Naive thymus-derived CD8-positive, alpha-beta T cell (primary cell): ENCODE data around the gene ATP1A4. TPM values are rescaled to one million over a fixed set of nuclear protein-coding genes. Genes with fewer than 3 reads are reported as not detected.

Experiments
- ATAC-seq, 2 donors: fragments of 150-1000 bp; cut with Tn5 transposase in 1 of 2; sonication (Bioruptor Pico), chemical (Tn5 transposase) in 1 of 2; 1 replicate in 1 of 2; 2 replicates in 1 of 2; pipeline ENCODE4 v1.10.0; 2021; ENCODE audit warnings: mild to moderate bottlenecking in 2 of 2, moderate library complexity in 2 of 2
- POLR2A ChIA-PET: fragments of 350-600 bp; sonication (Branson Sonifier 250); formaldehyde crosslinking; loops from one replicate; lab custom pipeline; 2021; ENCODE audit warnings: antibody characterized with exemption; lab: Charles Lee
- DNase-seq, 10 donors: peaks; one replicate each; pipeline versions ENCODE4 v3.0.0 to v3.0.0-alpha.2; 2020 to 2022
- H3K27ac Mint-ChIP-seq, 10 donors: one replicate each; pipeline ENCODE4 v1.8.0; 2020 to 2022; ENCODE audit warnings: mild to moderate bottlenecking in 10 of 10, mixed read lengths in 10 of 10, moderate library complexity in 4 of 10, inconsistent platforms in 1 of 10
- H3K27me3 Mint-ChIP-seq, 5 donors: one replicate each; pipeline ENCODE4 v1.8.0; 2021 to 2022; ENCODE audit warnings: mixed read lengths in 5 of 5
- H3K36me3 Mint-ChIP-seq, 3 donors: one replicate each; pipeline ENCODE4 v1.8.0; 2020 to 2022; ENCODE audit warnings: mixed read lengths in 3 of 3, mild to moderate bottlenecking in 2 of 3, inconsistent platforms in 1 of 3
- H3K4me1 Mint-ChIP-seq, 4 donors: one replicate each; pipeline ENCODE4 v1.8.0; 2021 to 2022; ENCODE audit warnings: mixed read lengths in 4 of 4
- H3K4me3 Mint-ChIP-seq, 10 donors: one replicate each; pipeline ENCODE4 v1.8.0; 2020 to 2022; ENCODE audit warnings: mild to moderate bottlenecking in 10 of 10, mixed read lengths in 10 of 10, moderate library complexity in 6 of 10, inconsistent platforms in 1 of 10
- H3K9me3 Mint-ChIP-seq, 9 donors: one replicate each; pipeline ENCODE4 v1.8.0; 2020 to 2022; ENCODE audit warnings: mixed read lengths in 9 of 9, mild to moderate bottlenecking in 3 of 9, inconsistent platforms in 1 of 9, moderate library complexity in 1 of 9
- polyA plus RNA-seq, 3 donors: library from polyadenylated mRNA; unstranded; fragments of 300-500 nt; fragmentation: Illumina TruSeq; gene quantifications; one replicate each; pipeline ENCODE4 v1.2.3, GENCODE V29; 2021
- total RNA-seq, 8 experiments: library from RNA in 2 of 8; stranded (reverse) in 2 of 8; gene quantifications; one replicate each; pipeline ENCODE4 v1.2.3 and lab custom pipeline; 2021 to 2026

ATP1A4 gene
- total and polyA plus RNA-seq, 5 experiments from 2014 or later: not detected

DNA sequence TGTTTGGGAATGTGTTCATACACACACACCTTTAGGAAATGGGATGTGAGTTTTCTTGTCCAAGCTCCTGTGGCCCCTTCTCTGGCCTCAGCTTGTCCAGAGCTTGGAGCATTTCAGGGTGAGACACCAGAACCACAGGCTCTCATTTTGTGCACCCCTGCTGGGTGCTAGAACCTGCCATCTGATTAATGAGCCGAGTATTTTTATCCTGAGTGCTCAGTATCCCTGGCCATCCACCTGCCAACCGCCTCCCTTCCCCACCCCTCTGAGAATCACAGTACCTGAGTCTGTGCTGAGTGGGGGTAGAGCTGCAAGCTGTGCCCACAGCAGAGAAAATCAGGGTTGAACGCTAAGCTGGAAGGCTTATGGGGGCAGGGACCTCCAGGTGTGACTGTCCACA lies 40.4 kb downstream of the ATP1A4 start:
- ATAC-seq: no peak
- H3K9me3 Mint-ChIP-seq: no peaks in the 10 kb centered on the region
- no peak for DNase-seq
- H3K27ac Mint-ChIP-seq: no peak overlapping the region
- POLR2A ChIA-PET: interaction anchor here (1.0 kb wide), 1 partner anchor 71 kb away, joined by 5 read pairs; the partner anchor contains the start of gene DCAF8
- H3K4me1 Mint-ChIP-seq: no peaks in the 10 kb centered on the region
- H3K27me3 Mint-ChIP-seq: peaks cover 0 to 1% (median 0%) of the 10 kb centered on the region in 5 donors
- H3K4me3 Mint-ChIP-seq: no peak overlapping the region
- no peaks in the 10 kb centered on the region for H3K36me3 Mint-ChIP-seq

DNA sequence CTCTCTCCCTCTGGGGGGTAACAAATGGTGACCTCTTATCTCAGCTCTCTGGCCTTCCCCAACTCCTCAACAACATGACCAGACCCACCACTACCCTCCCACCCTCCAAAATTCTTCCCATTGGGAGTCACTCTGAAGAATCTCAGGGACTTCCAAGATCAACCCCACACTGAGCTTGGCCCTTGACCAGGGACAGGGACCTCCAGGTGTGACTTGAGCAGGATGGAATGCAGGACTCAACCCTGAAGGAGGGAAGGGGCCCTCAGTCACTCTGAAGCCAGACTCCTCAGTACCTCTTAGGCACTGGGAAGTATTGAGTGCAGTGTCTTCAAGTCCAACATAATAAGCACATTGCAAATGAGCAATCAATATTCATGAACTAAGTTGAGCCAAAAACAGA lies 40.8 kb downstream of the ATP1A4 start:
- DNase-seq (no peak), ATAC-seq (no peak)
- no peak overlapping the region for H3K4me3 Mint-ChIP-seq
- H3K27ac Mint-ChIP-seq: peak overlapping the region in 1 of 10 donors; percentile 89
- no peaks in the 10 kb centered on the region for H3K27me3 Mint-ChIP-seq
- POLR2A ChIA-PET: interaction anchor here (1.0 kb wide), 1 partner anchor 70 kb away, joined by 5 read pairs; the partner anchor contains the start of gene DCAF8
- no peaks in the 10 kb centered on the region for H3K4me1 Mint-ChIP-seq
- H3K36me3 Mint-ChIP-seq: no peaks in the 10 kb centered on the region
- no peaks in the 10 kb centered on the region for H3K9me3 Mint-ChIP-seq

DNA sequence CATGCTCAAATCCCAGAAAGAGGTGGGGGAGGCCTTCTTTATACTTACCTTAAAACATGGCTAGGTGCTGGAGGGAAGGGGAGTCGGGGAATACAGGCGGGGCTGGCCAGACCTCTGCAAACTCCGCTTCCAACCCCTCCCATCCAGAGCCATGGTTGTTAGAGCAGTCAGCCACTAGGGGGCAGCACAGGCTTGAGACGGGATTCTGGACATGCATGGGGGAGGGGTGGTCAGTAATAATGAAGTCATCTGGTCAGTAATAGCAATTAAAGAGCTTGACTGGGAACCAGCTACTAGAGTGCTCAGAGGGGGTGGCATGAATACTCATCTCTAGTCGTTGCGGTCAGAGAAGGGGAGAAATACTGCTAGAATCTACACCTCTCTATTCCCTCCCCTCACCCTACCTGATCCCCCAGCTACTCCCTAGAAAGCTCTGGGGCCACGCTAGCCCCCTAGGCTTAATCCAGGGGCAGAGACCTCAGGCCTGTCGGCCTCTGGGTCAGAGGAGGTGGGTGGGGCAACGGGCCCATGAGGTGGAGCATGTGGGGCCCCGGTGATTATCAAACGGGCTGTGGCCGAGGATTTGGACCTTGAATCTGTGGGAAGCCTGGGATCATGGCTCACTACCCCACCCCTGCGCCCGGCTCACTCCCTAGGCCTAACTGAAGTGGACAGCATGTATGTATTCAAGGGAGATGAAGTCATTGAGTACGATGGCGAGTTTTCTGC lies 41.9 kb downstream of the ATP1A4 start:
- H3K27ac Mint-ChIP-seq: no peak overlapping the region
- H3K4me1 Mint-ChIP-seq: no peaks in the 10 kb centered on the region
- H3K9me3 Mint-ChIP-seq: no peaks in the 10 kb centered on the region
- no peak overlapping the region for H3K4me3 Mint-ChIP-seq
- POLR2A ChIA-PET: interaction anchor here (1.1 kb wide), 1 partner anchor 99 kb away, joined by 6 read pairs; no protein-coding TSS in a partner anchor
- no peaks in the 10 kb centered on the region for H3K27me3 Mint-ChIP-seq
- ATAC-seq: peak; percentile 77 to 95
- DNase-seq: peak; percentile 56 to 84 (median 74)
- no peaks in the 10 kb centered on the region for H3K36me3 Mint-ChIP-seq

DNA sequence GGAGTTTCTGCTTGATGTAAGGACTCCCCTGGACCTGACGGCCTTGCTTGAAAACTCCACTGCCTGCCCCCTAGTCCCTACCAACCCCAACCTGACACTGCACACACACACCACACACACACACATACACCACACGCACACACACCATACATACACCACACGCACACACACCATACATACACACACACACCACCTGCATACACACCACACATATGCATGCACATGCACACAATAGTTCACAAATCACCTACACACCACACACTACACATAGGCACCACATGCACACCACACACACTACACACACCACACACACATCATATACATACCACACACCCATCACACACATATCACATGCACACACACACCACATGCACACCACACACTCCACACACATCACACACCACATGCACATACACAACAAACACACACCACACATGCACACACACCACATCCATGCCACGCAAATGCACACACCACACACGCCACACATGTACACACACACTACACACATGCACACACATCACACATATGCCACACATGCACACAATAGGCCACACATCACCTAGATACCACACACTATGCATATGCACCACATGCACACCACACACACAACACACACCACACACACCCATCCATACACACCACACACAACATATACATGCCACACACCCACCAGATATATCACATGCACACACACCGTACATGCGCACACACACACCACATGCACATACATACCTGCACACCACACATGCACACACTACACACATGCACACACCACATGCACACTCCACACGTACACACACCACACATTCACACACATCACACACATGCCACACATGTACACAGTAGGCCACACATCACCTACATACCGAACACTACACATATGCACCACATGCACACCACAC lies 42.7 kb downstream of the ATP1A4 start:
- H3K4me3 Mint-ChIP-seq: no peak overlapping the region
- no peaks in the 10 kb centered on the region for H3K27me3 Mint-ChIP-seq
- H3K36me3 Mint-ChIP-seq: no peaks in the 10 kb centered on the region
- ATAC-seq (no peak), DNase-seq (no peak)
- H3K27ac Mint-ChIP-seq: no peak overlapping the region
- H3K4me1 Mint-ChIP-seq: no peaks in the 10 kb centered on the region
- POLR2A ChIA-PET: interaction anchor here (1.1 kb wide), 1 partner anchor 98 kb away, joined by 6 read pairs; no protein-coding TSS in a partner anchor
- no peaks in the 10 kb centered on the region for H3K9me3 Mint-ChIP-seq

DNA sequence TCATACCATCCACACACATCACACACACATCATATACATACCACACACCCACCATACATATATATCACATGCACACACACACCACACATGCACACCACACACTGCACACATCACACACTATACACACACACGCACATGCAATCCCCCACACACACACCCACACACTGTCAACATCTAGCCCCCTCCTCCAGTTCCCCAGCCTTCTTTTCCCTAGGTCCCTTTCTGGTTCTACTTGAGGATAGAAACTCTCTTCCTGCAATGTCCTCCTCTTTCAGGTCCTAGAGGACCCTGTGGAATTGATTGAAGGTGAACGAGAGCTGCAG lies 43.3 kb downstream of the ATP1A4 start:
- Mint-ChIP-seq H3K27ac (no peak overlapping the region), H3K36me3 (no peaks in the 10 kb centered on the region), H3K27me3 (no peaks in the 10 kb centered on the region), H3K9me3 (no peaks in the 10 kb centered on the region), H3K4me1 (no peaks in the 10 kb centered on the region), H3K4me3 (no peak overlapping the region)
- DNase-seq (no peak), ATAC-seq (no peak)
- POLR2A ChIA-PET: no interaction called here

DNA sequence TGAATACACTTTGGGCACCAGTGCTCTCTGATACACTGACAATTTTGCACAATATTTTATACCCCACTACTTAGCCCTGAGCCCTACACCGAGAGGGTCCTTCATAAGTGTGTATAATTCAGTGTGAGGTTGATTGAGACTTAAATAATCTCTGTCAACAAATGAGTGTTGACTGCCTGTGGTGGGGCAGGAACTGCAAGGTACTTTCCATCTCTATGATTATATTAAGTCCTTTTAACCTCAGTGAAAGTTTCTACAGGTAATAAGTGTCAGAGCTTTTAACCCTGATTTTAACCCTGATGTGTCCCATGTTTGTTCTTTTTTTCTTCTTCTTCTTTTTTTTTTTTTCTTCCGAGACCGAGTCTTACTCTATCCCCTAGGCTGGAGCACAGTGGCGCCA lies 44.7 kb downstream of the ATP1A4 start:
- H3K4me1 Mint-ChIP-seq: no peaks in the 10 kb centered on the region
- H3K36me3 Mint-ChIP-seq: no peaks in the 10 kb centered on the region
- H3K9me3 Mint-ChIP-seq: no peaks in the 10 kb centered on the region
- no peaks in the 10 kb centered on the region for H3K27me3 Mint-ChIP-seq
- H3K4me3 Mint-ChIP-seq: no peak overlapping the region
- POLR2A ChIA-PET: interaction anchor here (0.8 kb wide), 1 partner anchor 223 kb away, joined by 3 read pairs; no protein-coding TSS in a partner anchor
- DNase-seq (no peak), ATAC-seq (no peak)
- no peak overlapping the region for H3K27ac Mint-ChIP-seq

DNA sequence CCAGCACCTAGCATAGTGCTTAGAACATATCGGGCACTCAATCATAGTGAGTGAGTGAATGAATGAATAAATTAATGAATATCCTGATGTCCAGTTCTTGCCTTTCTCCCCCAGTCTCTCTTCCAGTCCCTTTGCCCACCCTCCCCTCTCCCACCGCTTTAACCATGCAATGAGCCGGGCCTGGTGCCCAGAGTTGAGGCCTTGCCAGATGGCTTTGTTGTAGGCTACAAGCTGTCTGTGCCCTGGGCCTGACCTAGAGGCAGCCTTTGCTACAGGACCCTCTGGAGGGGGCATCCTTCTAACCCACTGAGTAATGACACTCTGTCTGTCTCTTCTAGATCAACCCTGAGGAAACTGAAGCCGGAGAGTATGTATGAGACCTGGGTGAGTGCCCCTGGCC lies 45.8 kb downstream of the ATP1A4 start:
- no peaks in the 10 kb centered on the region for H3K27me3 Mint-ChIP-seq
- POLR2A ChIA-PET: no interaction called here

DNA sequence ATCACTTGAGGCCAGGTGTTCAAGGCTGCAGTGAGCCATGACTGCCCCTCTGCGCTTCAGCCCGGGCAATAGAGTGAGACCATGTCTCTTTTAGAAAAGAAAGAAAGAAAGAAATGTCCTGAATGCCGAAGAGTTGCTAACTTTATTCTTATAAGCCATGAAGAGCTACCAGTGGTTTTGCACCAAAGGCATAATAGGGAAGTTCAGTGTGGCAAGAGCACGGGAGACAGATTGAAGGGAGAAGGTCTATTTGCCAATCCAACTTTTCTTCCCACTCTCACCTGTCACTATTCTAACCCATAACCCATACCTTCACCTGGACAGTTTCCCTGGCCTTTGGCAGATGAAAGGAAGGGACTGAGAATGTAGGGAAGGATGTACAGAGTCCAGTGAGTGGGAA lies 49.4 kb downstream of the ATP1A4 start:
- peak in 1 of 10 donors; percentile 10 for DNase-seq
- POLR2A ChIA-PET: interaction anchor here (1.3 kb wide), 1 partner anchor 88 kb away, joined by 3 read pairs; no protein-coding TSS in a partner anchor

More for the DNA sequence above, 45.8 kb downstream of the ATP1A4 start:
- H3K27ac Mint-ChIP-seq: no peak overlapping the region
- H3K4me1 Mint-ChIP-seq: no peaks in the 10 kb centered on the region
- H3K36me3 Mint-ChIP-seq: no peaks in the 10 kb centered on the region
- no peaks in the 10 kb centered on the region for H3K9me3 Mint-ChIP-seq
- ATAC-seq: no peak
- no peak overlapping the region for H3K4me3 Mint-ChIP-seq
- DNase-seq: no peak

DNA sequence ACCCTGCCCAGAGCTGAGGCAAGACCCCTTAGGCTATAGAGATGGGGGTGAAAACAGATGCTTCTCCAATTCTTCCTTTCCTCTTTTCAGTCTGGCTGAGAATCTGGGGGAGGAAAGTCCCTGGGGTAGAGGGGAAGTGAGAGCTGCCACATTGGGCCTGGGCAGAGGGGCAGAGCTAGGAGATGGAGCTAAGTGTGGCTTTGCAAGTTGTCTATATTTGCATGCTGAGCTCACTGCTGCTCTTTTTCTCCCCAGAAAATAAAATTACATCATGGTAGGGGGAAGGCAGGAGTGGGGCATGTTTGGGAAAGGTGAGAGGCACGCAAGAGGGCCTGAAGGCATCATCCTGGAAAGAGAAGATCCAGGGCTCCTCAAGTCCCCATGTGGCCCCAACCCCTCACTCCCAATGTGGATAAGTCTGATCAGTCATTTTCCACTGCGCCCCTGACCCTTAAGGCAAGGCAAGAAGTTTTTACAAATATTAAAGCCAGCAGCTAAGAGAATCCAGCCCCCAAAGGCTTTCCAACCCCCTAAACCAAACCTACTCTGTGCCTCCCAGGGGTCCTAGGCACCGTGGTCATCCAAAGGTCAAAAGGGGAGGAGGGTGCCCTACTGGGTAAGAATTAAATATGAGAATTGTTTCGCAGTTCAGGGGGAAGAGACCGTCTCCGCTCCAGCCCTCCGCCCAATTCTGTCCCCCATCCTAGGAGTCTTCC lies 53.3 kb downstream of the ATP1A4 start:
- POLR2A ChIA-PET: interaction anchor here (1.1 to 2.5 kb wide), 2 partner anchors 57 to 107 kb away, joined by 3 to 10 read pairs; partner anchors contain the start of genes DCAF8 and IGSF8
- peaks cover 20 to 40% (median 34%) of the 10 kb centered on the region in 4 donors for H3K4me1 Mint-ChIP-seq
- peak in 1 of 2 donors; percentile 8 for ATAC-seq
- peak overlapping the region; percentile 73 to 95 (median 83) for H3K4me3 Mint-ChIP-seq
- DNase-seq: peak in 3 of 10 donors; percentile 6 to 23 (median 11)
- H3K36me3 Mint-ChIP-seq: peaks cover 0 to 2% (median 0%) of the 10 kb centered on the region in 3 donors
- no peaks in the 10 kb centered on the region for H3K27me3 Mint-ChIP-seq
- peak overlapping the region; percentile 67 to 95 (median 82) for H3K27ac Mint-ChIP-seq
- no peaks in the 10 kb centered on the region for H3K9me3 Mint-ChIP-seq

More for the DNA sequence above, 49.4 kb downstream of the ATP1A4 start:
- Mint-ChIP-seq H3K36me3 (no peaks in the 10 kb centered on the region), H3K4me3 (no peak overlapping the region), H3K27me3 (no peaks in the 10 kb centered on the region), H3K4me1 (peaks cover 8 to 12% (median 11%) of the 10 kb centered on the region in 4 donors), H3K27ac (peak overlapping the region in 1 of 10 donors; percentile 28), H3K9me3 (no peaks in the 10 kb centered on the region)
- no peak for ATAC-seq

DNA sequence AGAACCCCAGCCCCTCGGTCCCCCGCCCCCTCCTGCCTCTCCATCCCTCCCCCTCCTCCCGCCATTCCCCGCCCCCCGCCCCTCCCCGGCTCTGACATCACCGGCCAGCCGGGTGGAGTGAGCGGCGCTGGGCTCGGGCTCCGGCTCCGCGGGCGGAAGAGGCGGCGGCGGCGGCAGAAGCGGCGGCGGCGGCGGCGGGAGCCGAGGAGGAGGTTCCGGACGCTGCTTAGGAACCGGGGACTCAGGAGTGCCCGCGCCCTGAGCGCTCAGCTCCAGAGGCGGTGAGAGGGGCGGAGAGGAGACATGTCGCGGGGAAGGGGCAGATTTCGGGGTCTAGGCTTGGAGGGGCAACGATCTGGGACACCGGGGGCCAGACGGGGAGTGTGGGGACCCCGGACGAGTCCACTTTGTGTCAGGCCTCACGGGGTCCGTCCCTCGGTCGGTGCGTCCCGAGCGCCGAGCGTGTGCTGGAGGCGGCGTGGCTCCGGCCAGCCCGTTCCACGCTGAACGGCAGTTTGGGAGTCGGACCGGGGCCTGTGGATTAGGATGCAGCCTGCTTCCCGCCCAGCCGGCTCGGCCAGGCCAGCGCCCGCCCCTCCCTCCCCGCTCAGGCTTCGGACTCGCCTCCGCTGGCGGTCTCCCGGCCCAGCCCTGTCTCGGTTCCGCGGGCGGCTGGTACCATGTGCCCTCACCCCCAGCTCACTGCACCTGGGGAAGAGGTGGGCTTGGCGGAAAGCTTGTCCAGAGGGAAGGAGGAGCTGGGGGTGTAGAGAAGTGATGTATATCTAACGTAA lies 54.0 kb downstream of the ATP1A4 start, which contains the start of gene PEA15:
TSS of gene PEA15 (plus strand) at position 143 of the 794 bp plus-strand sequence. CDS start 6,161 bp downstream, outside the sequence.
- ATAC-seq (peak; percentile 82 to 90), DNase-seq (peak; percentile 37 to 77 (median 56))
- Mint-ChIP-seq H3K4me1 (peaks cover 20 to 48% (median 38%) of the 10 kb centered on the region in 4 donors), H3K36me3 (peaks cover 0 to 2% (median 0%) of the 10 kb centered on the region in 3 donors), H3K27ac (peak within 1 kb of the TSS; percentile 72 to 95 (median 88)), H3K27me3 (no peaks in the 10 kb centered on the region), H3K4me3 (peak within 1 kb of the TSS; percentile 83 to 95 (median 88)), H3K9me3 (no peaks in the 10 kb centered on the region)
- POLR2A ChIA-PET: interaction anchor here (2.5 kb wide), 1 partner anchor 56 kb away, joined by 10 read pairs; the partner anchor contains the start of gene DCAF8

DNA sequence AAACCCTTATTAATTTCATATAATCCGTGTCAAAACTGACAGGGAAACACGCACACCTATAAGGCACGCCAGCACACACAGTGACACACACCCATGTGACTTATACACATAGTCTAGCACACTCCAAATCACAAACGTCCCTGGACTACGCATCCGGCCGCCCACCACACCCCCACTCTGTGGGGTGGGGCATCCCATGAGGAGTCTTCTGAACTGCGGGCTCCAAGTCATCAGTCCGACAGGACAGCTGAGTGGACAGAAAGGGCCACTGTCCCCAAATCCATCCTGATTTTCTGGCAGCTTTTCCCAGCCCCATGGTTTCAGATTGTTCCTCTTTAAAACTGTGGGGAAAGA lies 54.6 kb downstream of the ATP1A4 start:
- H3K9me3 Mint-ChIP-seq: no peaks in the 10 kb centered on the region
- no peaks in the 10 kb centered on the region for H3K27me3 Mint-ChIP-seq
- H3K27ac Mint-ChIP-seq: peak overlapping the region; percentile 35 to 93 (median 72)
- POLR2A ChIA-PET: interaction anchor here (2.5 kb wide), 1 partner anchor 56 kb away, joined by 10 read pairs; the partner anchor contains the start of gene DCAF8
- peak overlapping the region; percentile 63 to 95 (median 86) for H3K4me3 Mint-ChIP-seq
- H3K4me1 Mint-ChIP-seq: peaks cover 22 to 51% (median 38%) of the 10 kb centered on the region in 4 donors
- DNase-seq: peak in 9 of 10 donors; percentile 10 to 75 (median 18)
- peaks cover 0 to 2% (median 0%) of the 10 kb centered on the region in 3 donors for H3K36me3 Mint-ChIP-seq
- ATAC-seq: peak; percentile 49 to 68
